TTC549 (cell line): ENCODE data around the gene BAZ2A.
"Not testable (repeated sequence)": the region's sequence is repeated elsewhere in the genome, so short reads cannot be mapped to it uniquely, and the experiment has no call there.

Experiments used
- FAIRE-seq: peaks from 2 replicates; lab custom pipeline; 2012; peaks lifted over from hg19 to GRCh38; lab: Jason Lieb, UNC

The BAZ2A gene

DNA sequence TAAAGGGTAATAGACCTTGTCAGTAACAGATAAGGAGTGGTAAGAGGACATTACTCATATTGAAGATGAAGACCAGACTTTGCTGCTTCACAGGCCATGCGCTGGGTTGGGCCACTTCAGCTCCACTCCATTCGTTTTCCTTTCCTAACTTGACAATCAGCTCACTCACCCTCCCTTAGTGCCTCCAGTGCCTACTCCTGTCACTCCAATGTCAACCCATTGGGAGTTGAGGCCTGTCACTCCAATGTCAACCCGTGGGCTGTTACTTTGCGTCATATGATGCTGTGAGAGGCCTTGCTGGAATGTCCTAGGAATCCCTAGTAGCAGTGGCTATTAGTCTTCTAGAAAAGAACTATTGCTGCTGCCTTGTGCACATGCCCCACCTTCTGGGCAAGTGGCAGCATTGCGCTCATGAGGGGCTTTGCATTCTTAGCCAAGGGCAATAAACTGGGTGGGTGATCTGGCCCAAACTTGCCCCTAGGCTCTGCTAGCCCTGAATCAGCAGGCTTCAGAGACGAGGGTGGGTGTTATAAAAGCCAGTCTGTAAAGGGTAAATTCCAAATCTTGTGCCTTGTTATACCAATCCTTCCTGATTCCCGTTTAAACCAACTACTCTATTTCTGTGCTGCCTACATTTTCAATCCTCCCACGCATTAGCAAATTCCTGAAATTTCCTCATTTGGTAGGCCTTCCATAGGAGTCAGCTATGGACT is 36.1 kb downstream of the BAZ2A start:
- FAIRE-seq = no peak

DNA sequence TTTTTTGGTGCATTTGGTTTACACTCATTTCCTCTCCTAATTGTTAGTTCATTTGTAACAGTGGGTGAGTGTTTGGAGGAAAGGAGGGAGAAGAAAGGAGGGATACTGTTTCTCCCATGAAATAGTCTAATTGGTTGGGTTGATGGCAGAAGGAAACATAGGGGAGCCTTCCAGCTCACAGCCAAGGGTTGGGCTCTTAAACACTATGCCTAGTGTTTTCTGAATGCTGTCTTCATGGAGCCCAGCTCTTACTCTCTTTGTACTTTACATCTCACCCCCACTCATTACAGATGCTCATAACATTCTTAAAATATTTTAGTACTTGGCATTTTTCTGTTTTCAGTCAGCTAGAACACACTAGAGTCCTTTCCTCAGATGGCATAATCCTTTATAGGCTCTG is 38.2 kb downstream of the BAZ2A start:
- FAIRE-seq = no peak

DNA sequence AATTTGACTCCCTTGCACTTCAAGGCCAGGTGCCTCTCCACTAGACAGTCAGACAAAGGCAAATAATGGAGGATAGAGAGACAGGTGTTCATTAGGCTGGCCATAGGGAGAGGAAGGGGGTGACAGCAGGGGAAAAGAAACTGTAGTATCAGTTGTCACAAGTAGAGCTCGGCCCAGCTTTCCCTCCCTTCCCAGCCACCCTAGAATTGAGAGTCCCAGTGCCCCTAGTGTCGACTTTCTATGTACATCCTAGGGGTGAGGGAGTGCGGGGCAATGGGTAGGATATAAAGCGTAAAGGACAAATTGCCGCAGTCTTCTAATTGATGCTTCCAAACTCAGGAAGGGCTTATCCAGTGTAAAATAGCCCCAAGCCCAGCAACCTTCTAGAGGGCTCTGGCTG is 39.0 kb downstream of the BAZ2A start:
- FAIRE-seq = no peak

DNA sequence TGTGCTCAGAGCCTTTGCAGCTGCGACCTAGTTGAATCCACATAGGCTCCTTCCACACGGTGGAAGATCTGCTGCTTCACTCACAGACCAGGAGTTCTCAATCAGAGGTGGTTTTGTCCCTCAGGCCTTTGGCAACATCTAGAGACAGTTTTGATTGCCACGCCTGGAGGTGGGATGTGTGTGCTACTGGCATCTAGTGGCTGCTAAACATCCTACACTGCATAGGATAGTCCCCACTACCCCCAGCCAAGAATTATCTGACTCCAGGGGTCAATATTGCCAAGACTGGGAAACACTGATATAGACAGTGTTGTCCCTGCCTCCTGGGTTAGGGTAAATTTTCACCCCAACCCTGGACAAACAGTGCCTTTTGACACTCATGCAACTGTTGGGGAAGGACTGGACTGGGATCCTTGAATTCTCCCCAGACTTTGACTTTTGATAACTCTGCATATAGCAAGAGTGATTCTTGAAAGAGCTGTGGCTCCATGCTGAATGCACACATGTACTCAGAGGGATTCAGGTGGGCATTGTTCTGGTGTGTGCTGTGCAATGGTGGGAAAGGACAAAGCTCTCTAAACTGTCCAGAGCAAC is 39.8 kb downstream of the BAZ2A start:
- no peak for FAIRE-seq

DNA sequence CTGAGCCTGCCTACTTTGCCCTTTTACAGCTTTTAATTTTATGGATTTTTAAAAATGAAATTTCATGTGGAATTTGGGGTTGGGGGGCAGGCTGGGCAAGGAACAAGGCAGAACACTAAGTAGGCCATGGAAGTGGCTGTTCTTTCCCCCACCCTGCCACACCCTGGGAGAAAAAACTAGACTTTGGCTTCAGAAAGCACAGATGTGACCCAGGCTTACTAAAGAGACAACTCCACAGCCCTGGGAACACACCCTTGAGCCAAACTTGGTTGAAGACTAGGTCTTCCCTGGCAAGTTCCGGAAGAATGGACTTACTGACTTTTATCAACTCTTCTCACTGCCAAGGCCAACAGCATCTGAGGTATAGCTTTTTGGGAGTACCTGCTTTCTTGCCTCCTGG is 40.3 kb downstream of the BAZ2A start:
- FAIRE-seq = no peak

DNA sequence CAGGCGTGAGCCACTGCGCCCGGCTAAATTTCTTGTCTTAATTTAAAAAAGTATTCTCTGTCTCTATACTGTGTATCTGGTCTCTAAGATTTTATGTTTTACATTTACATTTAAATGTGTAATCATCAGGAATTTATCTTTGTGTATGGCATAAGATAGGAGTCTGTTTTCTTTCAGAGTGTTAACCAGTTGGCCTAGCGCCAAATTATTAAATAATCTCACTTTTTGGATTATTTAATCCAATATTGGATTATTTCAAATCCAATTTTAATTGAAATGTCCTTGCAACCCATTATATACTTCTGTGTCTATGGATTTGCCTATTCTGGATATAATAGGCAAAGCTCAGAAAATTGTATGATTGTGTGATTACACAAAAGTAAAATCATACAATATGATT is 45.0 kb downstream of the BAZ2A start:
- FAIRE-seq = no peak

DNA sequence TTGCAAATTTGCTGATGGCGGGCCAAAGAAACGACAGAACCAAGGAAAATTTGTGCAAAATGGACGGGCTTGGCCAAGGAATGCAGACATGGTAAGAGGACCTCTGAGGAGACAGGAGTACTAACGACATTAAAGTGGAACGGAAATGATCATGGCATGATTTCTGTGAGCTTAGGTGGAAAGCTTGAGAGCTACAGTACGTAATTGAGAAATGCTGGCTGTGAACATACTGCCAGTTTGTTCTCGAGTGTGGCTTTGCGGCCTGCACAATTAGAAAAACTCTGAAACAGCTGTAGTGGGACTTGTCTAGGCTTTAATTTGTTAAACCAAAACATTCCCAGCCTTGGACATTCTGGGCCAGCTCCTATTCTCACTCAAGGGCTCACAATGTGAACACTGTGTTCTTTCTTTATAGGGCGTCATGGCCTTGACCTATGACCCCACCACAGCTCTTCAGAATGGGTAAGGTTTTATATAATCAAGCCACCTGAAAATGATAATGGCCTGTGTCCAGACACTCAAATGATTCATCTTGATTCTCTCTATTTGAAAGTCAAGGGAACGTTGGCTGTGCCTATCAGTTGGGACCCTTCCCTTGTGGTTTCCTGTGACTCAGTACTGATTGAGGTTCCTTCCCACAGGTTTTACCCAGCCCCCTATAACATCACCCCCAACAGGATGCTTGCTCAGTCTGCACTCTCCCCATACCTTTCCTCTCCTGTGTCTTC is 48.5 kb downstream of the BAZ2A start:
- FAIRE-seq = no peak

DNA sequence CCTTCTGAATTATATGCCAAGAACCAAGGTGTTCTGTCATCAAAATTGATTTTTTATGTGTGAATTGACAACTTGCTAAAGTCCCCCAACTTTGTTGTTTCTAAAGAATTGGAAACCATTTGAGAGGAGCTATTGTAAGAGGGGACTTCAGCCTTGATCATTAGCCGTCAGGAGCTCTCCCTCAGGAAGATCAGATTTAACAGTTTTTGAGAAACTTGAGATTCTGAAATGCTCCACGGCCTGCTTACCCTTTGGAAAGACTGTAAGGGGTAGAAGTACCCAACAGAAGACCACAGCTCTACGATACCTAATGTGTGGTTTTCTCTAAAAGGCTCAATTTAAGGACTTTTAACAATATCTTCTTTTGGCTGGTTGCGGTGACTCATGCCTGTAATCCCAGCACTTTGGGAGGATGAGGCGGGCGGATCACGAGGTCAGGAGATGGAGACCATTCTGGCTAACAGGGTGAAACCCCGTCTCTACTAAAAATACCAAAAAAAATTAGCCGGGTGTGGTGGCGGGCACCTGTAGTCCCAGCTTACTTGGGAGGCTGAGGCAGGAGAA is 51.1 kb downstream of the BAZ2A start:
- FAIRE-seq = no peak

DNA sequence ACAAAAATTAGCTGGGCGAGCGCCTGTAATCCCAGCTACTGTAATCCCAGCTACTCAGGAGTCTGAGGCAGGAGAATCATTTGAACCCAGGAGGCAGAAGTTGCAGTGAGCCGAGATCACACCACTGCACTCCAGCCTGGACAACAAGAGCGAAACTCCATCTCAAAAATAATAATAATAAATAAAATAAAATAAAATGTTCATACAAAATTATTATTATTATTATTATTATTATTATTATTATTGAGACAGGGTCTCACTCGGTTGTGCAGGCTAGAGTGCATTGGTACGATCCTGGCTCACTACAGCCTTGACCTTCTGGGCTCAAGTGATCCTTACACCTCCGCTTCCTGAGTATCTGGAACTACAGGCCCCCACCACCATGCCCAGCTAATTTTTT is 52.9 kb downstream of the BAZ2A start:
- FAIRE-seq = not testable (repeated sequence)

DNA sequence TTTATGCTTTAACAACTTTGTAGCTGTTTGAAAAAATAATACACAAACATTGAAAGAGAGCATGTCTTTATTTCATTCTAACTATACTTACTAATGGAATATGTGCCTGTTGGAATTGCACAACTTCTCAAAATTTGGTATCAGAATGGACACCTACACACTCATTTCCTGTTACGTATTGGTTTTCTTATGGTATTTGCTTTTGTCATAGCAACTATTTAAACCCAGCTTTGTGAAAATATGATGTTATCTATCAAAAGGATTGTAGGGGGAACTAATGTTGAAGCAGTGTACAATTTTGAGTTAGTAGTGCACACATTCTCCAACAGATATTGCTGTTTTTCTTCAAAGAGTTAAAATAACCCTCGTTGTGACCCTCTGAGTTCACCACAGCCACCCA is 55.9 kb downstream of the BAZ2A start:
- no peak for FAIRE-seq

DNA sequence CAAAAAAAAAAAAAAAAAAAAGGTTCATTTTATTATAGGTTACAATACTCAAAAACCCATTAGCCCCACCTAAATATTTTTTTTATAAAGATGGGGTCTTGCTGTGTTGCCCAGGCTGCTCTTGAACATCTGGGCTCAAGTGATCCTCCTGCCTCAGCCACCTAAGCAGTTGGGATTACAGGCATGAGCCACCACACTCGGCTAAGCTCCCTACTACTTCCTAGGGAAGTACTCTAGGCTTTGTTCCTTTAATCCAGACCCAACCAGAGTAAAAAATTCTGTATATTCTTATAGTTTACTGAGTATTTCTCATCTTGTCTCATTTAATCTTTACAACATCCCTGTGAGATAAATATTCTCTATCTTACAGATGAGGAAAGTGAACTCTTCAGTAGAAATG is 57.8 kb downstream of the BAZ2A start:
- FAIRE-seq = no peak

DNA sequence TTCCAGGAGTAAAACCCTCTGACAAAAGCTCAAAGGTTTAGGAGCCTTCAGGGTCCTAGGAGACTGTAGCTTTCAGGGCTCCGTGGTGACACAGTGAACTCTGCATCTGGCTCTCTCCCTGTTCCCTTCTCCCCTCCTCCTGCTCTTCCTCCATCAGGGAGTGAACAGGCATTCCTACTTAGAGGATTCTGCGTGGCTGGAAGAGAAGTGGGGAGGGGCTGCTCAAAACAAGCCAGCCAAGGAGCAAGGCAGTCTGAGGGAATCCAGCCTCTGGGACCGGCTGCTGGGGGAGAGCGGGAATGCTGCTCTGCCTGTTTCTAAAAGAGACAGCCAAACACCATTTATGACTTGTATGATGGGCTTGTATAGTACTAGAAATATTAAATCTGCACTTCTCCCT is 59.0 kb downstream of the BAZ2A start:
- FAIRE-seq = no peak

DNA sequence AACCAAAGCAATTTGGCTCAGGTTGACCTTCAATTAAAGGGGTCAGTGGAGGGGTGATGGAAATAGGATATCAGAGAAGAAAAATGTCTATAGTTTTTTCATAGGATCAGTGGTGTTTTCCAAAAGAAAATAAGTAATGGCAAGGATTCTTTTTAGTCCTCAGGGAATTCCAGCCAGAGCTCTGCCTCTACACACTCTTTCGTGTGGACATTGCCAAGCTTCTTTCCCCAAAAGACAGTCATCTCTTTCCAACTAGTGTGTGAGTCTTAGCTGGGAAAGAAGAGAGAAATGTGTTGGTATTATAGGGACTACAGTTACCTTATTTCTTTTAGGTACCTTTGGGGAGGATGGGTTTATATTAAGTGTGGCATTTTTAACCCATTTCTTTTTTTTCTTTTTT is 62.0 kb downstream of the BAZ2A start:
- FAIRE-seq = no peak

DNA sequence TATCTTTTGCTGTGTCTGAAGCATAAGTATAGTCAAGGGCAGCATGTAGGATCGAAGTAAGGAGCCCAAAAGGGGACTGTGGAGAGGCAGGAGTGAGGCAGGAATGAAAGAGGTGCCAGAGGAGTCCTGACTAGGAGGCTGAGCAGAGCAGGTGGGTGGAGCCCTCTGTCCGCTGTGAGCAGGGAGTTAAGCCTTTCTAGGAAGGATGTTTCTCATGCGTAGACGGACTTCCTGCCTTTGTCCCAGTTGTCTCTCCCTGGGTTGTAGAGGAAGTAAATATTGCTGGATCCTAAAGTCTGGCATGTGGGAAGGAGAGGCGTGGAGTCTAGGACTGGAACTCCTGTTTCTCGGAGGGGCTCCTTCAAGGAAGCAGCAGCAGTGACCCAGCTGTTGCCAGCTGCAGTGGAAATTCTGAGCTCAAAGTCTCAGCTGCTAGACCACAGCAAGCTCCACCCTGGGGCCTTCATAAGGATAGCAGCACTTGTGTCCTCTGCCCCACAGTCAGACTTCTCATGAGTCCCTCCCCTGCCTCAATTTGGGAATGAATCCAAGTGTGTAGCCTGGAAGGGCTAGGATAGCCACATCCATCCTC is 64.5 kb downstream of the BAZ2A start:
- FAIRE-seq = no peak

DNA sequence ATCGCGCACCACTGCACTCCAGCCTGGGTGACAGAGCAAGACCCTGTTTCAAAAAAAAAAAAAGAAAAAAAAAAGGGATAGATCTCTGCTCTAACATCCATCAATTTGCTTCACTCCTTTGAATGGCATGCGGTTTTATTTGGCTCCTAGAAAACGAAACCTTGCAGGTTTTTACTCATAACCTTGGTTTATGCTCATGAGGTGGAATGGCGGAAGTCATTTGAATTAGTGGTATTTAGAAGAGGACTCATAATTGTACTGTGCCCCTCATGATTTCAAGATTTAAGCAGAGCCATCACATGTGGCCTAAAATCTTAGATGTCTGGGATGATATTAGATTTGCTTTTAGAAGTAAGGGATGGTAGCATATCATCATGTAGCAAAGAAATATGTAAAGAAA is 79.1 kb downstream of the BAZ2A start:
- no peak for FAIRE-seq

DNA sequence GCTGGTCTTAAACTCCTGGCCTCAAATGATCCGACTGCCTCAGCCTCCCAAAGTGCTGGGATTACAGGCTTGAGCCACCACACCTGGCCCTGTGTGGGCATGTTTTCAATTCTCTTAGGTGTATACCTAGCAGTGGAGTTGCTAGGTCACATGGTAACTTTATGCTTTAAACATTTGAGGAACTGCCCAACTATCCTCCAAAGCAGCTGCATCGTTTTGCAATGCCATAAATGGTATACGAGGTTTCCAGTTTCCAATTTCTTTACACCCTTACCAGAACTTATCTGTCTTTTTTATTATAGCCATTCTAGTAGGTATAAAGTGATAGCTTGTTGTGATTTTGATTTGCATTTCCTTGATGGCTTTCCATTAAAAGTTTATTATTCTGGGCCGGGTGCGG is 83.4 kb downstream of the BAZ2A start:
- FAIRE-seq = no peak
